GM10266 (cell line): ENCODE data around the gene HSD3B2.

Experiments
- DNase-seq: peaks from one replicate; pipeline ENCODE4 v3.0.0; 2012; ENCODE audit errors: extremely low spot score
- CTCF ChIP-seq: IDR thresholded peaks from 2 replicates; pipeline ENCODE4 v1.5.1; 2012; ENCODE audit warnings: mild to moderate bottlenecking, low read depth; ENCODE audit not compliant: control insufficient read depth, insufficient read depth; ENCODE audit errors: missing control alignments

Gene HSD3B2

DNA sequence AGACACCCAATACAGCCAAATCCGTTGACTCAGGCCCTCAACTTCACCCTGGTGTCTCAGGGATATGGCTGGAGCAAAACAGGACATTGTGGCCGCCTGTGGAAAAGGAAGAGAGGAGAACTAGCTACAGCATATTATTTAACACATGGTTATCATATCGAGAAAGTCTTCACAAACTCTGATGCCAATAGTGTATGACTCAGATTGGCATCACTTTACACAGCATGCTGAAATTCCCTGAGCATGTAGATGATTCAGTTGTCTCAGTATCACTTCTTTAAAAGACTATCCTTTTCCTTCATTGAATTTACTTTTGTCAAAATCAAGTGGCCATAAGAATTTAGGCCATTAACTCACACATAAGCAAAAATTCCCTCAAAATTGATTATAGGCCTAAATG lies 20.1 kb downstream of the HSD3B2 start:
- no peak for DNase-seq
- TF ChIP-seq CTCF, result no peak

DNA sequence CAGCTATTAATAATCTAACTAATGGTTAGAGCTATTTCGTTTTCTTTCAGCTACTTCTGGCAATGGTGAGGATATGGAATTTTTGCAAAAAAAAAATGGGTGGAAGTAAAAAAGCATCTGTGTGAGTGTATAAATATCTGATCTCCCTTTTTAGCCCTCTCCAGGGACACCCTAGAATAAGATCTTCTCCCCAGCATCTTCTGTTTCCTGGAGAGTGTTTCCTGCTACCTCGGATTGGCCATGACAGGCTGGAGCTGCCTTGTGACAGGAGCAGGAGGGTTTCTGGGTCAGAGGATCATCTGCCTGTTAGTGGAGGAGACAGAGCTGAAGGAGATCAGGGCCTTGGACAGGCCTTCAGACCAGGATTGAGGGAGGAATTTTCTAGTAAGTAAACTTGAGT lies 23.8 kb downstream of the HSD3B2 start:
- DNase-seq, result no peak
- no peak for TF ChIP-seq CTCF

- no peak for TF ChIP-seq CTCF
- DNase-seq, result no peak
Observed at GRCh38 chr1:119440721-119441307, 25.9 kb downstream of the HSD3B2 start.

- no peak for DNase-seq
- no peak for TF ChIP-seq CTCF
Observed at GRCh38 chr1:119442756-119443155, 27.8 kb downstream of the HSD3B2 start.

- TF ChIP-seq CTCF, result no peak
- DNase-seq, result no peak
Observed at GRCh38 chr1:119446321-119446720, 31.4 kb downstream of the HSD3B2 start.

DNA sequence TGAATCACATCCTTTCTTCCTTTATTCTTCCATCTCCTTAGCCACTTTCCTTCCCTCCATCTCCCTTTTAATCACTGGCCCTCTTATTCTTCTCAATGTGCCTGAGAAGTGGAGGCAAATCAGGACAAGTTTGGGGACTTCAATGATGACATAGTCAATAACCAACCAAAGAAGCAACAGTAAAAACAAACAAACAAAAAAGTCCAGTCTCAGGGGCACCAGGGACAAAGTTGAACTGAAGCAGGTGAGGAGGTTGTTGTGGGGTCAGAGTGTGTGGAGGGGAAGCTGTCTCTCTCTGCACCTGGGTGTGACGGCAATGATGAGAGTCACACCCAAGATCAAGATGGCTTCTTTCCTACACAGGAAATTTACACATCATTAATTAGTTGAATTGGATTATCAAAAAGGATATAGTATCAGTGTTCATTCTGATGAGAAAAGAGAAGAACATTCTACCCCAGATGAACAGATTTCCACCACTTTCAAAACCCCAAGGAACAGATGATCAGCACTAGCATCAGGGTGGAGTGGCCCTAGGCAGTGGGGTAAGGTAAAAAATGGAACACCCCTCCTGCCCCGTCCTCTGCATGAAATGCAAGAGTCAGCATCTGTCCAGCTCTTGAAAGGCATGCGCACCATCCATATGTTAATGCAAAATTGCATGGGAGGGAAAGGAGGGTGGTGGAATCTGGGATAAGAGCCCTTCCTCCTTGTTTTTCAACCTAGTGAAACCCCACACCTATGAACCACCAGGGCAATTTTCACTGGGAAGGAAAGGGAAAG lies 32.6 kb downstream of the HSD3B2 start:
- no peak for DNase-seq
- TF ChIP-seq CTCF, result no peak

DNA sequence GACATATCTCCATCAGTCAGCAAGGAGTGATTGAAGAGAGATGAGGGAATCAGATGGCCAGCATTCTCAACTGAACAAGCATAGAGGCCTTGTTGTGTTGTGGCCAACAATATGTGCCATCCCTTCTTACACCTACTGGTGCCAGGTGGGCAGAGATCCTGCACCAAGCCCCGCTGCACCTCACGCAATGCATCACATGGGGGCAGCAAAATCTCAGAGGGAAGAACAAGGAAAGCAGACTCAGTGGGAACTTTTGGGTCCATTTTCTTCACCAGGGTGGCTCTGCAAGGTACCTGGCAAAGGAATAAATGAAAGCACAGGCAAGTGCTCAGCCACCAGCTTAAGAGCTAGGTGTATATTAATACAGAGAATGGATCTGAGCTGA lies 33.2 kb downstream of the HSD3B2 start:
- DNase-seq, result no peak
- no peak for TF ChIP-seq CTCF
